OCI-LY1 (cell line): ENCODE data around the gene KIAA0232.

Experiments
- H2AFZ ChIP-seq: fragments of 200-600 bp; sonication (generic), shearing (Covaris generic); 2 replicates; pipeline ENCODE4 v1.6.0; 2014; ENCODE audit warnings: antibody characterized with exemption, mild to moderate bottlenecking, low read length
- H3F3A ChIP-seq: fragments of 200-600 bp; sonication (generic), shearing (Covaris generic); 2 replicates; pipeline ENCODE4 v1.6.0; 2014; ENCODE audit warnings: mild to moderate bottlenecking, antibody characterized with exemption, low read length, moderate library complexity; ENCODE audit not compliant: insufficient read depth
- H3K27ac ChIP-seq: fragments of 200-600 bp; sonication (generic); 2 replicates; pipeline ENCODE4 v1.5.1; 2014; ENCODE audit warnings: low read length, mixed run types, mild to moderate bottlenecking, low read depth; ENCODE audit not compliant: poor library complexity, severe bottlenecking
- H3K27me3 ChIP-seq: fragments of 200-600 bp; sonication (generic); 2 replicates; pipeline ENCODE4 v1.6.0; 2014; ENCODE audit warnings: antibody characterized with exemption, mild to moderate bottlenecking, low read length, moderate library complexity; ENCODE audit not compliant: insufficient read depth
- H3K36me3 ChIP-seq: fragments of 200-600 bp; sonication (generic); 2 replicates; pipeline ENCODE4 v1.6.1; 2014; ENCODE audit warnings: mild to moderate bottlenecking, antibody characterized with exemption, low read length, moderate library complexity, mixed read lengths; ENCODE audit not compliant: insufficient read depth
- H3K4me1 ChIP-seq: fragments of 200-600 bp; sonication (generic); 2 replicates; pipeline ENCODE4 v1.5.1; 2014; ENCODE audit warnings: mild to moderate bottlenecking, low read length, moderate library complexity; ENCODE audit not compliant: insufficient read depth, severe bottlenecking
- H3K4me2 ChIP-seq: fragments of 200-600 bp; sonication (generic), shearing (Covaris generic); 2 replicates; pipeline ENCODE4 v1.6.1; 2014; ENCODE audit warnings: low read length
- H3K4me3 ChIP-seq: fragments of 200-600 bp; sonication (generic); 2 replicates; pipeline ENCODE4 v1.5.1; 2014; ENCODE audit warnings: low read length, low read depth, mild to moderate bottlenecking, mixed read lengths; ENCODE audit not compliant: poor library complexity, severe bottlenecking
- H3K79me2 ChIP-seq: fragments of 200-600 bp; shearing (Covaris generic); 2 replicates; pipeline ENCODE4 v1.6.1; 2016; ENCODE audit warnings: mixed run types, low read length, mixed read lengths; ENCODE audit not compliant: insufficient read depth
- H3K9ac ChIP-seq: fragments of 200-600 bp; sonication (generic), shearing (Covaris generic); 2 replicates; pipeline ENCODE4 v1.6.1; 2014; ENCODE audit warnings: mild to moderate bottlenecking, low read length, mixed read lengths
- H3K9me2 ChIP-seq: fragments of 200-600 bp; sonication (generic), shearing (Covaris generic); 2 replicates; pipeline ENCODE4 v1.6.1; 2014; ENCODE audit warnings: low read depth, mild to moderate bottlenecking, low read length, mixed read lengths
- H3K9me3 ChIP-seq: fragments of 200-600 bp; shearing (Covaris generic); 2 replicates; pipeline ENCODE4 v1.6.1; 2014; ENCODE audit warnings: low read length, mixed read lengths
- H4K20me1 ChIP-seq: fragments of 200-600 bp; sonication (generic), shearing (Covaris generic); 2 replicates; pipeline ENCODE4 v1.6.0; 2016; ENCODE audit warnings: mild to moderate bottlenecking, low read length; ENCODE audit not compliant: insufficient read depth
- CTCF ChIP-seq: fragments of 200-600 bp; sonication (generic), shearing (Covaris generic); IDR thresholded peaks from 2 replicates; pipeline ENCODE4 v1.5.1; 2017; ENCODE audit warnings: mild to moderate bottlenecking, antibody characterized with exemption, low read length, moderate library complexity, mixed read lengths
- EZH2 ChIP-seq: fragments of 200-600 bp; sonication (generic), shearing (Covaris generic); IDR thresholded peaks from 2 replicates; pipeline ENCODE4 v1.8.0; 2017; ENCODE audit warnings: borderline replicate concordance, mixed run types, mild to moderate bottlenecking, antibody characterized with exemption, low read length, moderate library complexity, mixed read lengths

Gene KIAA0232

DNA sequence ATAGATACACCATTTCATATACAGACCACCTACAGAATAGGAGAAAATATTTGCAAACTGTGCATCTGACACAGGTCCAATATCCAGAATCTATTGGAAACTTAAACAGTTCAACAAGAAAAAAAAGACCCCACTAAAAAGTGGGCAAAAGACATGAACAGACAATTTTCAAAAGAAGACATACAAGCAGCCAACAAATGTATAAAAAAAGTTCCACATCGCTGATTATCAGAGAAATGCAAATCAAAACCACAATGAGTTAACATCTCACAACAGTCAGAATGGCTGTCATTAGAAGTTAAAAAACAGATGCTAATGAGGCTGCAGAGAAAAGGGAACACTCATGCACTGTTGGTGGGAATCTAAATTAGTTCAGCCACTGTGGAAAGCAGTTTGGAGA lies 36.8 kb downstream of the KIAA0232 start:
- Histone ChIP-seq H3K27me3 (no peaks in the 10 kb centered on the region), H3K9me3 (no peaks in the 10 kb centered on the region), H3K4me2 (no peak overlapping the region), H3K9me2 (no peaks in the 10 kb centered on the region), H2AFZ (no peak overlapping the region), H3K36me3 (peaks cover 2% of the 10 kb centered on the region), H3K27ac (no peak overlapping the region), H3K9ac (no peak overlapping the region), H4K20me1 (no peaks in the 10 kb centered on the region), H3K4me3 (no peak overlapping the region), H3K4me1 (no peaks in the 10 kb centered on the region), H3K79me2 (no peaks in the 10 kb centered on the region), H3F3A (no peaks in the 10 kb centered on the region)
- no peak for TF ChIP-seq CTCF
- TF ChIP-seq EZH2 = no peak

- H3K9me2 ChIP-seq = no peaks in the 10 kb centered on the region
- H4K20me1 ChIP-seq = no peaks in the 10 kb centered on the region
- H3K27me3 ChIP-seq = no peaks in the 10 kb centered on the region
- no peak overlapping the region for H3K4me3 ChIP-seq
- no peaks in the 10 kb centered on the region for H3K79me2 ChIP-seq
- H2AFZ ChIP-seq = no peak overlapping the region
- no peak overlapping the region for H3K9ac ChIP-seq
- H3F3A ChIP-seq = no peaks in the 10 kb centered on the region
- H3K4me1 ChIP-seq = no peaks in the 10 kb centered on the region
- peaks cover 4% of the 10 kb centered on the region for H3K36me3 ChIP-seq
- TF ChIP-seq CTCF (no peak), EZH2 (no peak)
- H3K4me2 ChIP-seq = no peak overlapping the region
- H3K9me3 ChIP-seq = no peaks in the 10 kb centered on the region
- H3K27ac ChIP-seq = no peak overlapping the region
Observed at GRCh38 chr4:6820695-6821094, 38.2 kb downstream of the KIAA0232 start.

- peaks cover 4% of the 10 kb centered on the region; the same call in 1 of the 2 replicates for H3K36me3 ChIP-seq
- H3K4me3 ChIP-seq = no peak overlapping the region
- no peak overlapping the region for H2AFZ ChIP-seq
- no peak overlapping the region for H3K4me2 ChIP-seq
- no peaks in the 10 kb centered on the region for H4K20me1 ChIP-seq
- H3K9ac ChIP-seq = no peak overlapping the region
- no peak overlapping the region for H3K27ac ChIP-seq
- no peaks in the 10 kb centered on the region for H3K9me2 ChIP-seq
- H3K9me3 ChIP-seq = no peaks in the 10 kb centered on the region
- no peaks in the 10 kb centered on the region for H3K27me3 ChIP-seq
- TF ChIP-seq CTCF (no peak), EZH2 (no peak)
- no peaks in the 10 kb centered on the region for H3F3A ChIP-seq
- H3K4me1 ChIP-seq = no peaks in the 10 kb centered on the region
- no peaks in the 10 kb centered on the region for H3K79me2 ChIP-seq
Observed at GRCh38 chr4:6824071-6824470, 41.5 kb downstream of the KIAA0232 start.
